ENCODE measurements around the gene XG. TPM values are rescaled to one million over a fixed set of nuclear protein-coding genes. Genes with fewer than 3 reads are reported as not detected.
"Not testable (repeated sequence)": the region's sequence is repeated elsewhere in the genome, so short reads cannot be mapped to it uniquely, and the experiment has no call there.

The XG gene
- total RNA-seq, 1 donor = 4.7 TPM

GRCh38 chrX:2715066-2715600 lies 36.7 kb upstream of the XG start:
- no peak for TF ChIP-seq CTCF (IDR thresholded peaks at IDR 0.05; ENCODE audit: insufficient read depth, low read depth, low read length)
- no peak for DNase-seq (ENCODE audit: low read depth)
- H3K4me3 ChIP-seq (ENCODE audit: low read depth, low read length) = no peak overlapping the region

GRCh38 chrX:2717312-2717711 lies 34.5 kb upstream of the XG start:
- TF ChIP-seq CTCF (IDR thresholded peaks at IDR 0.05; ENCODE audit: insufficient read depth, low read depth, low read length) = no peak
- H3K4me3 ChIP-seq (ENCODE audit: low read depth, low read length) = no peak overlapping the region
- DNase-seq (ENCODE audit: low read depth) = no peak

GRCh38 chrX:2718821-2719220 lies 33.0 kb upstream of the XG start:
- no peak for DNase-seq (ENCODE audit: low read depth)
- H3K4me3 ChIP-seq (ENCODE audit: low read depth, low read length) = no peak overlapping the region
- no peak for TF ChIP-seq CTCF (IDR thresholded peaks at IDR 0.05; ENCODE audit: insufficient read depth, low read depth, low read length)

- H3K4me3 ChIP-seq (ENCODE audit: low read depth, low read length) = no peak overlapping the region
- DNase-seq (ENCODE audit: low read depth) = no peak
- TF ChIP-seq CTCF (IDR thresholded peaks at IDR 0.05; ENCODE audit: insufficient read depth, low read depth, low read length) = no peak
These were observed 31.9 kb upstream of the XG start for GRCh38 chrX:2719774-2720447.

GRCh38 chrX:2723286-2723879 lies 28.5 kb upstream of the XG start:
- TF ChIP-seq CTCF (IDR thresholded peaks at IDR 0.05; ENCODE audit: insufficient read depth, low read depth, low read length) = no peak
- no peak overlapping the region for H3K4me3 ChIP-seq (ENCODE audit: low read depth, low read length)
- no peak for DNase-seq (ENCODE audit: low read depth)

- DNase-seq (ENCODE audit: low read depth); H3K4me3 ChIP-seq (ENCODE audit: low read depth, low read length): not testable (repeated sequence)
These were observed 24.6 kb upstream of the XG start for GRCh38 chrX:2727264-2727663.

- no peak for DNase-seq (ENCODE audit: low read depth)
- no peak for TF ChIP-seq CTCF (IDR thresholded peaks at IDR 0.05; ENCODE audit: insufficient read depth, low read depth, low read length)
- no peak overlapping the region for H3K4me3 ChIP-seq (ENCODE audit: low read depth, low read length)
These were observed 19.8 kb upstream of the XG start for GRCh38 chrX:2732076-2732475.
